Urinary bladder (tissue), 4 donors: ENCODE data around the gene SP6. TPM values are rescaled to one million over a fixed set of nuclear protein-coding genes. Genes with fewer than 3 reads are reported as not detected.

ENCODE experiments used
- DNase-seq: peaks from one replicate; pipeline ENCODE4 v3.0.0-alpha.2; 2015; ENCODE audit errors: extremely low spot score
- H3K27ac ChIP-seq: one replicate; pipeline ENCODE4 v1.5.1; 2013; ENCODE audit warnings: low read depth, mild to moderate bottlenecking, moderate library complexity
- H3K36me3 ChIP-seq: one replicate; pipeline ENCODE4 v1.6.1; 2013; ENCODE audit warnings: mild to moderate bottlenecking, moderate library complexity; ENCODE audit not compliant: insufficient read depth
- H3K4me1 ChIP-seq: one replicate; pipeline ENCODE4 v1.6.1; 2013; ENCODE audit warnings: mild to moderate bottlenecking, moderate library complexity; ENCODE audit not compliant: insufficient read depth
- H3K4me3 ChIP-seq: one replicate; pipeline ENCODE4 v1.5.1; 2013; ENCODE audit warnings: low read depth, low read length
- WGBS: extraction: QIAGEN DNeasy Blood & Tissue Kit; methylation state at CpG from one replicate; pipeline ENCODE4 v1.1.7; 2013; 5-methylcytosine and 5-hydroxymethylcytosine counted together
- polyA plus RNA-seq: library from polyadenylated mRNA; stranded (reverse); fragments of 200-250 nt; gene quantifications from one replicate; pipeline ENCODE4 v1.2.3, GENCODE V29; 2013
- total RNA-seq: library from RNA; depleted of rRNA; stranded (reverse); fragments of >200 nt; gene quantifications from one replicate; pipeline ENCODE4 v1.2.3, GENCODE V29; 2014
- donor health status: healthy with polysubstance abuse.
- donor health status: healthy.

The SP6 gene
- total and polyA plus RNA-seq, 2 donors = 2.2 to 2.3 TPM

- no peak overlapping the region for H3K4me3 ChIP-seq
- 53% methylated on average over 4 of the region's 4 CpGs for WGBS
- no peaks in the 10 kb centered on the region for H3K4me1 ChIP-seq
These were observed 22.5 kb upstream of the SP6 start for GRCh38 chr17:47873200-47874090.

GRCh38 chr17:47872651-47873161, 21.7 kb upstream of the SP6 start:
- DNase-seq = no peak
- no peaks in the 10 kb centered on the region for H3K36me3 ChIP-seq
- no peak overlapping the region for H3K4me3 ChIP-seq
- H3K27ac ChIP-seq = no peak overlapping the region
- WGBS = 23% methylated on average over 15 of the region's 15 CpGs
- H3K4me1 ChIP-seq = no peaks in the 10 kb centered on the region

More at GRCh38 chr17:47873200-47874090, 22.5 kb upstream of the SP6 start:
- Histone ChIP-seq H3K36me3 (no peaks in the 10 kb centered on the region), H3K27ac (no peak overlapping the region)
- no peak for DNase-seq

- H3K27ac ChIP-seq = no peak overlapping the region
- H3K36me3 ChIP-seq = no peaks in the 10 kb centered on the region
- DNase-seq = no peak
- H3K4me1 ChIP-seq = no peaks in the 10 kb centered on the region
- 17% methylated on average over 29 of the region's 29 CpGs for WGBS
- no peak overlapping the region for H3K4me3 ChIP-seq
These were observed 21.2 kb upstream of the SP6 start for GRCh38 chr17:47872019-47872650.

GRCh38 chr17:47871048-47871447, 20.1 kb upstream of the SP6 start:
- no peaks in the 10 kb centered on the region for H3K4me1 ChIP-seq
- no peak overlapping the region for H3K27ac ChIP-seq
- DNase-seq = no peak
- no peaks in the 10 kb centered on the region for H3K36me3 ChIP-seq
- no peak overlapping the region for H3K4me3 ChIP-seq

- no peak overlapping the region for H3K4me3 ChIP-seq
- H3K36me3 ChIP-seq = no peaks in the 10 kb centered on the region
- WGBS = 24% methylated on average over 1 of the region's 1 CpG
- no peaks in the 10 kb centered on the region for H3K4me1 ChIP-seq
- no peak for DNase-seq
- H3K27ac ChIP-seq = no peak overlapping the region
These were observed 19.1 kb upstream of the SP6 start for GRCh38 chr17:47870056-47870455.

- no peak overlapping the region for H3K27ac ChIP-seq
- 32% methylated on average over 2 of the region's 2 CpGs for WGBS
- DNase-seq = no peak
- H3K36me3 ChIP-seq = no peaks in the 10 kb centered on the region
- no peak overlapping the region for H3K4me3 ChIP-seq
- H3K4me1 ChIP-seq = no peaks in the 10 kb centered on the region
These were observed 18.2 kb upstream of the SP6 start for GRCh38 chr17:47869114-47869513.

- H3K4me1 ChIP-seq = no peaks in the 10 kb centered on the region
- no peak overlapping the region for H3K4me3 ChIP-seq
- DNase-seq = no peak
- no peak overlapping the region for H3K27ac ChIP-seq
- 84% methylated on average over 11 of the region's 11 CpGs for WGBS
- no peaks in the 10 kb centered on the region for H3K36me3 ChIP-seq
These were observed 17.0 kb upstream of the SP6 start for GRCh38 chr17:47867813-47868533.

- 43% methylated on average over 20 of the region's 20 CpGs for WGBS
- no peak overlapping the region for H3K4me3 ChIP-seq
- no peaks in the 10 kb centered on the region for H3K4me1 ChIP-seq
- H3K36me3 ChIP-seq = no peaks in the 10 kb centered on the region
- no peak overlapping the region for H3K27ac ChIP-seq
- DNase-seq = no peak
These were observed 16.0 kb upstream of the SP6 start for GRCh38 chr17:47866941-47867340.

GRCh38 chr17:47864791-47865216, 13.8 kb upstream of the SP6 start:
- DNase-seq = no peak
- no peak overlapping the region for H3K27ac ChIP-seq
- WGBS = 34% methylated on average over 7 of the region's 7 CpGs
- H3K4me3 ChIP-seq = no peak overlapping the region
- H3K4me1 ChIP-seq = no peaks in the 10 kb centered on the region
- no peaks in the 10 kb centered on the region for H3K36me3 ChIP-seq

- 65% methylated on average over 7 of the region's 7 CpGs for WGBS
- no peak overlapping the region for H3K4me3 ChIP-seq
- H3K36me3 ChIP-seq = no peaks in the 10 kb centered on the region
- H3K4me1 ChIP-seq = no peaks in the 10 kb centered on the region
- H3K27ac ChIP-seq = no peak overlapping the region
- no peak for DNase-seq
These were observed 11.9 kb upstream of the SP6 start for GRCh38 chr17:47862621-47863440.

GRCh38 chr17:47860386-47860785, 9.4 kb upstream of the SP6 start:
- DNase-seq = no peak
- Histone ChIP-seq H3K36me3 (no peaks in the 10 kb centered on the region), H3K27ac (no peak overlapping the region), H3K4me1 (no peaks in the 10 kb centered on the region), H3K4me3 (no peak overlapping the region)
- 81% methylated on average over 5 of the region's 5 CpGs for WGBS

GRCh38 chr17:47857551-47858455, 6.8 kb upstream of the SP6 start:
- WGBS = 59% methylated on average over 16 of the region's 16 CpGs
- Histone ChIP-seq H3K27ac (no peak overlapping the region), H3K36me3 (no peaks in the 10 kb centered on the region), H3K4me1 (no peaks in the 10 kb centered on the region), H3K4me3 (no peak overlapping the region)
- DNase-seq = no peak
